Astrocyte of the spinal cord (primary cell): ENCODE results near the gene AKR1C1.

Experiments
- DNase-seq: peaks from one replicate; pipeline ENCODE4 v3.0.0; 2011; ENCODE audit warnings: low read depth, low spot score
- H3K4me3 ChIP-seq: 2 replicates; pipeline ENCODE4 v1.5.1; 2011; ENCODE audit warnings: low read depth, mild to moderate bottlenecking, low read length, moderate library complexity
- CTCF ChIP-seq: IDR thresholded peaks from 2 replicates; pipeline ENCODE4 v1.5.1; 2012; ENCODE audit warnings: low read depth, mild to moderate bottlenecking, low read length, inconsistent platforms
- in situ Hi-C: cut with HindIII; loops from 2 replicates; pipeline ENCODE4 v1.10.0; 2017; ENCODE audit warnings: low sequenced_read_pairs

AKR1C1 gene

GRCh38 chr10:4977025-4977424, 13.8 kb downstream of the AKR1C1 start:
- H3K4me3 ChIP-seq: no peak overlapping the region
- TF ChIP-seq CTCF: no peak
- DNase-seq: no peak
- in situ Hi-C loops: no loop called here

GRCh38 chr10:4978870-4979269, 15.7 kb downstream of the AKR1C1 start:
- no peak for DNase-seq
- no peak for TF ChIP-seq CTCF
- in situ Hi-C loops: no loop called here
- no peak overlapping the region for H3K4me3 ChIP-seq

- DNase-seq: no peak
- TF ChIP-seq CTCF: no peak
- in situ Hi-C loops: no loop called here
Observed at GRCh38 chr10:4980793-4981192, 17.6 kb downstream of the AKR1C1 start.

GRCh38 chr10:4981722-4982471, 18.7 kb downstream of the AKR1C1 start:
- peak; percentile 43 for TF ChIP-seq CTCF
- in situ Hi-C loops: no loop called here
- no peak overlapping the region for H3K4me3 ChIP-seq
- DNase-seq: peak; percentile 23

More at GRCh38 chr10:4980793-4981192, 17.6 kb downstream of the AKR1C1 start:
- H3K4me3 ChIP-seq: no peak overlapping the region

GRCh38 chr10:4982764-4983226, 19.6 kb downstream of the AKR1C1 start:
- DNase-seq: no peak
- no peak for TF ChIP-seq CTCF
- in situ Hi-C loops: no loop called here
- H3K4me3 ChIP-seq: no peak overlapping the region

- in situ Hi-C loops: no loop called here
- H3K4me3 ChIP-seq: no peak overlapping the region
- DNase-seq: no peak
- no peak for TF ChIP-seq CTCF
Observed at GRCh38 chr10:4983615-4984216, 20.5 kb downstream of the AKR1C1 start.
